Heart left ventricle (tissue), 16 donors: ENCODE results near the gene KDELR3. TPM values are rescaled to one million over a fixed set of nuclear protein-coding genes. Genes with fewer than 3 reads are reported as not detected.

Experiments
- ATAC-seq, 4 donors: fragments of 200-7000 bp; cut with Tn5 transposase; one replicate each; pipeline ENCODE4 v1.9.1; 2020 to 2022; ENCODE audit warnings: moderate library complexity in 4 of 4, mild to moderate bottlenecking in 3 of 4, moderate number of reproducible peaks in 1 of 4
- DNase-seq, 5 donors: peaks; one replicate each; pipeline ENCODE4 v3.0.0-alpha.2; 2020
- H3K27ac ChIP-seq, 12 donors: fragments of 200-600 bp; sonication (generic) in 4 of 12; one replicate each; pipeline versions ENCODE4 v1.5.0 to v1.8.0; 2016 to 2022; ENCODE audit warnings: mild to moderate bottlenecking in 2 of 12
- H3K27me3 ChIP-seq, 9 donors: fragments of 200-600 bp; sonication (generic) in 2 of 9; one replicate each; pipeline versions ENCODE4 v1.5.1 to v1.8.0; 2016 to 2022; ENCODE audit warnings: mild to moderate bottlenecking in 3 of 9
- H3K36me3 ChIP-seq, 9 donors: fragments of 200-600 bp; sonication (generic) in 2 of 9; one replicate each; pipeline versions ENCODE4 v1.5.0 to v1.8.0; 2018 to 2022; ENCODE audit warnings: mild to moderate bottlenecking in 2 of 9
- H3K4me1 ChIP-seq, 12 donors: fragments of 200-600 bp; sonication (generic) in 4 of 12; one replicate each; pipeline versions ENCODE4 v1.5.0 to v1.8.0; 2016 to 2022; ENCODE audit warnings: mild to moderate bottlenecking in 3 of 12
- H3K4me3 ChIP-seq, 12 donors: fragments of 200-600 bp; sonication (generic) in 4 of 12; one replicate each; pipeline versions ENCODE4 v1.5.0 to v1.8.0; 2017 to 2022; ENCODE audit warnings: mild to moderate bottlenecking in 9 of 12, moderate library complexity in 4 of 12
- H3K9me3 ChIP-seq, 12 donors: fragments of 200-600 bp; sonication (generic) in 4 of 12; one replicate each; pipeline versions ENCODE4 v1.5.0 to v1.8.0; 2016 to 2022; ENCODE audit warnings: mild to moderate bottlenecking in 1 of 12
- CTCF ChIP-seq, 12 donors: fragments of 200-600 bp; sonication (generic) in 4 of 12; IDR thresholded peaks; one replicate each; pipeline versions ENCODE4 v1.5.0 to v1.8.0; 2018 to 2022; ENCODE audit warnings: antibody characterized with exemption in 12 of 12, mild to moderate bottlenecking in 5 of 12
- POLR2A ChIP-seq, 2 donors: fragments of 450-650 bp; IDR thresholded peaks; one replicate each; pipeline ENCODE4 v1.6.1; 2017; ENCODE audit warnings: antibody characterized with exemption in 2 of 2, mild to moderate bottlenecking in 2 of 2, moderate library complexity in 2 of 2
- WGBS, 4 donors: extraction: QIAGEN DNeasy Blood & Tissue Kit in 2 of 4; methylation state at CpG; one replicate each; pipeline versions ENCODE4 v1.1.5 to v1.1.7; 2013 to 2018; 5-methylcytosine and 5-hydroxymethylcytosine counted together
- intact Hi-C, 10 donors: fragments of 100-400 bp; cut with DNase I; formaldehyde crosslinking; loops; one replicate each; pipeline versions ENCODE4 v1.11.1 to v1.14.2; 2022
- polyA plus RNA-seq, 2 donors: library from polyadenylated mRNA; stranded (reverse); fragments of 200-250 nt; gene quantifications; one replicate each; pipeline ENCODE4 v1.2.3, GENCODE V29; 2013
- total RNA-seq, 9 donors: library from RNA; depleted of rRNA in 2 of 9; stranded (reverse); fragments of >200 nt in 2 of 9; fragmentation: NEBNext Ultra II Directional in 3 of 9; extraction: Animal tissue kit (Norgen Biotek cat#: 25700) in 3 of 9; gene quantifications; one replicate each; pipeline versions ENCODE4 v1.1.0 to v1.2.4, GENCODE V29; 2016 to 2023
- donor health status: ischemic (EF 13 %, LVEDD 7.1; RV severe dilation, severe dysfunction).
- donor health status: healthy with polysubstance abuse.
- donor health status: DM: no; HTN: yes; CAD: no.
- donor health status: DM: no; HTN: no; CAD: no.
- donor health status: ischemic (EF 25% LVEDD 6.9; RV normal size, moderate dysfunction).
- donor health status: ischemic (EF 25% LVEDD 5.7; RV mildly dilated, moderate dysfunction).
- donor health status: healthy.
- donor health status: DM: yes; HTN: yes; CAD: no.
- donor health status: ischemic (EF 35%, LVEDD 5.7; RV mildly dilated, moderate dysfunction).
- donor health status: nonischemic (EF 11% LVEDD 7.7; RV severe dilation, severe dysfunction).
- donor health status: DM: yes; HTN: yes; CAD: no.
- donor health status: PGD.
- donor health status: ischemic (EF 29% LVEDD 5.4; RV normal size, mild dysfunction).
- donor health status: nonischemic (EF 23%, LVEDD 6.1; RV moderate dilation, normal function).

The KDELR3 gene
- total and polyA plus RNA-seq, 11 donors, result 4.4 to 15.5 (median 8.5) TPM

GRCh38 chr22:38419858-38420160, 48.1 kb upstream of the KDELR3 start:
- WGBS, 4 donors, result 52 to 65% (median 56%) methylated on average over 8 of the region's 8 CpGs
- ATAC-seq, result no peak
- intact Hi-C loops, result loop anchor here in 3 of 10 donors (5.0 to 10.0 kb wide), 3 partner anchors 32 to 155 kb away; partner anchors contain the start of genes DDX17 (in 1 of the 3) and DMC1 (in 1 of the 3)
- peaks cover 0 to 31% (median 4%) of the 10 kb centered on the region in 12 donors for H3K4me1 ChIP-seq
- peak overlapping the region in 7 of 12 donors; percentile 7 to 71 (median 46) for H3K27ac ChIP-seq
- peak in 3 of 5 donors; percentile 8 to 54 (median 27) for DNase-seq
- H3K4me3 ChIP-seq, result no peak overlapping the region
- no peaks in the 10 kb centered on the region for H3K27me3 ChIP-seq
- H3K9me3 ChIP-seq, result no peaks in the 10 kb centered on the region
- TF ChIP-seq CTCF (IDR thresholded peaks at IDR 0.05) (no peak), POLR2A (IDR thresholded peaks at IDR 0.05) (no peak)
- no peaks in the 10 kb centered on the region for H3K36me3 ChIP-seq

DNA sequence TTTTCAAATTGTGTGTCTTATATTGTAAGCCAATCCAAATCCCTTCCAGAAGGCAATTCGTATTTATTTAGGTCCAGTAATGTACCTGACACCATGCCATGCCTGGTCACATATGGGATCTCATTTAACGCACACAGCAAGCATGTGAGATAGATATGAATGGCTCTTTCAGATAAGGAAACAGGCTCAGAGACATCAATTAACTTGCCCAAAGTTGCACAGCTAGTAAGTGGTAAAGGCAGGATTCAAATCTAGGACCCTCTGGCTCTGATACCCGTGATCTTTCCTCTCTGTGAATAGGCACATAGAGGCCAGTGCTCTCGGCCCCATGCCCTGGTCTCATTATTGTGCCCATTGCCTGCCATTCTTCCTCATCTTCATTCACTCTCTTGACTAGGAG, 47.2 kb upstream of the KDELR3 start:
- peak in 1 of 5 donors; percentile 3 for DNase-seq
- intact Hi-C loops, result no loop called here
- 82 to 96% (median 94%) methylated on average over 4 of the region's 4 CpGs for WGBS, 4 donors
- no peaks in the 10 kb centered on the region for H3K9me3 ChIP-seq
- H3K4me3 ChIP-seq, result no peak overlapping the region
- TF ChIP-seq POLR2A (IDR thresholded peaks at IDR 0.05), result no peak
- TF ChIP-seq CTCF (IDR thresholded peaks at IDR 0.05), result no peak
- no peak for ATAC-seq
- no peaks in the 10 kb centered on the region for H3K36me3 ChIP-seq
- H3K27ac ChIP-seq, result no peak overlapping the region
- H3K27me3 ChIP-seq, result no peaks in the 10 kb centered on the region
- H3K4me1 ChIP-seq, result peaks cover 0 to 22% (median 2%) of the 10 kb centered on the region in 12 donors

GRCh38 chr22:38422611-38423511, 45.0 kb upstream of the KDELR3 start:
- Histone ChIP-seq H3K4me3 (no peak overlapping the region), H3K27ac (peak overlapping the region in 7 of 12 donors; percentile 3 to 58 (median 28)), H3K4me1 (peaks cover 0 to 18% (median 0%) of the 10 kb centered on the region in 12 donors), H3K9me3 (no peaks in the 10 kb centered on the region), H3K36me3 (peaks cover 0 to 7% (median 0%) of the 10 kb centered on the region in 9 donors), H3K27me3 (no peaks in the 10 kb centered on the region)
- intact Hi-C loops, result no loop called here
- 63 to 76% (median 67%) methylated on average over 21 of the region's 21 CpGs for WGBS, 4 donors
- DNase-seq, result peak in 2 of 5 donors; percentile 21 to 55
- peak in 3 of 4 donors; percentile 20 to 36 (median 23) for ATAC-seq
- TF ChIP-seq CTCF (IDR thresholded peaks at IDR 0.05) (no peak), POLR2A (IDR thresholded peaks at IDR 0.05) (no peak)
